NCI-H1694 (cell line): ENCODE data around the gene CASP12.
"Not testable (repeated sequence)": the region's sequence is repeated elsewhere in the genome, so short reads cannot be mapped to it uniquely, and the experiment has no call there.

ENCODE experiments used
- DNase-seq: peaks from one replicate; lab custom pipeline; 2025; lab: John Stamatoyannopoulos, UW

The CASP12 gene

GRCh38 chr11:104897891-104898684 lies at the start of gene CASP12:
Gene CASP12 (minus strand): TSS chr11:104898460.
- no peak for DNase-seq

- no peak for DNase-seq
These were observed 48.6 kb upstream of the CASP12 start for GRCh38 chr11:104946907-104947306.

- DNase-seq = no peak
These were observed 45.8 kb upstream of the CASP12 start for GRCh38 chr11:104944076-104944475.

GRCh38 chr11:104943561-104943960 lies 45.3 kb upstream of the CASP12 start:
- no peak for DNase-seq

GRCh38 chr11:104934594-104934993 lies 36.3 kb upstream of the CASP12 start:
- no peak for DNase-seq

- DNase-seq = not testable (repeated sequence)
These were observed 35.8 kb upstream of the CASP12 start for GRCh38 chr11:104934073-104934472.

GRCh38 chr11:104928811-104929210 lies 30.6 kb upstream of the CASP12 start:
- no peak for DNase-seq

GRCh38 chr11:104926771-104927611 lies 28.7 kb upstream of the CASP12 start:
- no peak for DNase-seq

- DNase-seq = no peak
These were observed 27.6 kb upstream of the CASP12 start for GRCh38 chr11:104925850-104926249.

- DNase-seq = no peak
These were observed 20.0 kb upstream of the CASP12 start for GRCh38 chr11:104918113-104918824.

GRCh38 chr11:104917271-104918112 lies 19.2 kb upstream of the CASP12 start:
- no peak for DNase-seq

- no peak for DNase-seq
These were observed 18.2 kb upstream of the CASP12 start for GRCh38 chr11:104916442-104916841.

- DNase-seq = no peak
These were observed 13.8 kb upstream of the CASP12 start for GRCh38 chr11:104912102-104912501.

- no peak for DNase-seq
These were observed 9.9 kb upstream of the CASP12 start for GRCh38 chr11:104908186-104908531.

- DNase-seq = no peak
These were observed 9.4 kb upstream of the CASP12 start for GRCh38 chr11:104907521-104908185.

- no peak for DNase-seq
These were observed 7.0 kb upstream of the CASP12 start for GRCh38 chr11:104905271-104905670.

- DNase-seq = no peak
These were observed 966 bp upstream of the CASP12 start for GRCh38 chr11:104899226-104899625.

GRCh38 chr11:104898685-104899013 lies 389 bp upstream of the CASP12 start:
- no peak for DNase-seq

GRCh38 chr11:104895634-104896033 lies 2.6 kb downstream of the CASP12 start:
- DNase-seq = no peak

GRCh38 chr11:104893876-104894275 lies 4.4 kb downstream of the CASP12 start:
- no peak for DNase-seq
